HG02840 (cell line): ENCODE measurements around the gene BDH1.

Source experiments
- ATAC-seq: cut with Tn5 transposase; IDR thresholded peaks from one replicate; pipeline ENCODE4 v1.9.1; 2021; ENCODE audit warnings: mild to moderate bottlenecking, moderate library complexity, moderate number of reproducible peaks; ENCODE audit not compliant: unreplicated experiment, low FRiP score

Gene BDH1

GRCh38 chr3:197552198-197552597 lies 3.6 kb downstream of the BDH1 start:
- ATAC-seq = no peak

- no peak for ATAC-seq
These were observed 5.3 kb downstream of the BDH1 start for GRCh38 chr3:197550489-197550888.

GRCh38 chr3:197549261-197549885 lies 6.4 kb downstream of the BDH1 start:
- no peak for ATAC-seq

GRCh38 chr3:197547306-197548011 lies 8.3 kb downstream of the BDH1 start:
- ATAC-seq = no peak

GRCh38 chr3:197546307-197547085 lies 9.3 kb downstream of the BDH1 start:
- no peak for ATAC-seq

GRCh38 chr3:197545571-197545970 lies 10.2 kb downstream of the BDH1 start:
- ATAC-seq = no peak

GRCh38 chr3:197545101-197545500 lies 10.7 kb downstream of the BDH1 start:
- no peak for ATAC-seq

GRCh38 chr3:197542741-197543454 lies 12.9 kb downstream of the BDH1 start:
- no peak for ATAC-seq

- ATAC-seq = no peak
These were observed 13.8 kb downstream of the BDH1 start for GRCh38 chr3:197541756-197542539.

GRCh38 chr3:197540961-197541377 lies 14.8 kb downstream of the BDH1 start:
- no peak for ATAC-seq

- ATAC-seq = no peak
These were observed 16.1 kb downstream of the BDH1 start for GRCh38 chr3:197539651-197540051.

- ATAC-seq = no peak
These were observed 21.6 kb downstream of the BDH1 start for GRCh38 chr3:197533927-197534725.

GRCh38 chr3:197533396-197533795 lies 22.4 kb downstream of the BDH1 start:
- no peak for ATAC-seq

GRCh38 chr3:197532388-197532787 lies 23.4 kb downstream of the BDH1 start:
- no peak for ATAC-seq

- no peak for ATAC-seq
These were observed 27.6 kb downstream of the BDH1 start for GRCh38 chr3:197528190-197528589.

- no peak for ATAC-seq
These were observed 28.2 kb downstream of the BDH1 start for GRCh38 chr3:197527569-197527968.

GRCh38 chr3:197525706-197526105 lies 30.1 kb downstream of the BDH1 start:
- no peak for ATAC-seq

- no peak for ATAC-seq
These were observed 31.6 kb downstream of the BDH1 start for GRCh38 chr3:197524128-197524527.

GRCh38 chr3:197523526-197523925 lies 32.2 kb downstream of the BDH1 start:
- ATAC-seq = no peak
